ENCODE results near the gene SMC4.

The SMC4 gene

GRCh38 chr3:160478338-160478737, 78.9 kb downstream of the SMC4 start:
- no peak for DNase-seq (ENCODE audit: low read depth)

GRCh38 chr3:160479376-160479775, 79.9 kb downstream of the SMC4 start:
- no peak for DNase-seq (ENCODE audit: low read depth)

- DNase-seq (ENCODE audit: low read depth), result no peak
These were observed 81.5 kb downstream of the SMC4 start for GRCh38 chr3:160480931-160481330.

GRCh38 chr3:160481856-160482255, 82.4 kb downstream of the SMC4 start:
- no peak for DNase-seq (ENCODE audit: low read depth)

- no peak for DNase-seq (ENCODE audit: low read depth)
These were observed 83.3 kb downstream of the SMC4 start for GRCh38 chr3:160482796-160483195.
